Heart left ventricle (tissue), 13 donors: ENCODE measurements around the gene POLR3B.

ENCODE experiments used
- POLR2A ChIP-seq, 2 donors: fragments of 450-650 bp; IDR thresholded peaks; one replicate each; pipeline ENCODE4 v1.6.1; 2017; ENCODE audit warnings: antibody characterized with exemption in 2 of 2, mild to moderate bottlenecking in 2 of 2, moderate library complexity in 2 of 2
- TF ChIP-seq, protein P1 (sequence below), 12 donors: fragments of 200-600 bp; sonication (generic) in 4 of 12; IDR thresholded peaks; one replicate each; pipeline versions ENCODE4 v1.5.0 to v1.8.0; 2018 to 2022; ENCODE audit warnings: antibody characterized with exemption in 12 of 12, mild to moderate bottlenecking in 5 of 12
- donor health status: ischemic (EF 13 %, LVEDD 7.1; RV severe dilation, severe dysfunction).
- donor health status: DM: no; HTN: yes; CAD: no.
- donor health status: DM: no; HTN: no; CAD: no.
- donor health status: ischemic (EF 25% LVEDD 6.9; RV normal size, moderate dysfunction).
- donor health status: ischemic (EF 25% LVEDD 5.7; RV mildly dilated, moderate dysfunction).
- donor health status: ischemic (EF 35%, LVEDD 5.7; RV mildly dilated, moderate dysfunction).
- donor health status: nonischemic (EF 11% LVEDD 7.7; RV severe dilation, severe dysfunction).
- donor health status: DM: yes; HTN: yes; CAD: no.
- donor health status: PGD.
- donor health status: ischemic (EF 29% LVEDD 5.4; RV normal size, mild dysfunction).
- donor health status: nonischemic (EF 23%, LVEDD 6.1; RV moderate dilation, normal function).

- TF ChIP-seq, protein P1, sequence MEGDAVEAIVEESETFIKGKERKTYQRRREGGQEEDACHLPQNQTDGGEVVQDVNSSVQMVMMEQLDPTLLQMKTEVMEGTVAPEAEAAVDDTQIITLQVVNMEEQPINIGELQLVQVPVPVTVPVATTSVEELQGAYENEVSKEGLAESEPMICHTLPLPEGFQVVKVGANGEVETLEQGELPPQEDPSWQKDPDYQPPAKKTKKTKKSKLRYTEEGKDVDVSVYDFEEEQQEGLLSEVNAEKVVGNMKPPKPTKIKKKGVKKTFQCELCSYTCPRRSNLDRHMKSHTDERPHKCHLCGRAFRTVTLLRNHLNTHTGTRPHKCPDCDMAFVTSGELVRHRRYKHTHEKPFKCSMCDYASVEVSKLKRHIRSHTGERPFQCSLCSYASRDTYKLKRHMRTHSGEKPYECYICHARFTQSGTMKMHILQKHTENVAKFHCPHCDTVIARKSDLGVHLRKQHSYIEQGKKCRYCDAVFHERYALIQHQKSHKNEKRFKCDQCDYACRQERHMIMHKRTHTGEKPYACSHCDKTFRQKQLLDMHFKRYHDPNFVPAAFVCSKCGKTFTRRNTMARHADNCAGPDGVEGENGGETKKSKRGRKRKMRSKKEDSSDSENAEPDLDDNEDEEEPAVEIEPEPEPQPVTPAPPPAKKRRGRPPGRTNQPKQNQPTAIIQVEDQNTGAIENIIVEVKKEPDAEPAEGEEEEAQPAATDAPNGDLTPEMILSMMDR (IDR thresholded peaks at IDR 0.05): no peak
- no peak for TF ChIP-seq POLR2A (IDR thresholded peaks at IDR 0.05)
These were observed 28.1 kb upstream of the POLR3B start for GRCh38 chr12:106329231-106329982.
